Hepatocyte (in vitro differentiated cells): Measurements from ENCODE around the gene TLR2. TPM values are rescaled to one million over a fixed set of nuclear protein-coding genes. Genes with fewer than 3 reads are reported as not detected.

Experiments
- DNase-seq: peaks from one replicate; pipeline ENCODE4 v3.0.0-alpha.2; 2016; ENCODE audit warnings: low spot score
- H2AFZ ChIP-seq: fragments of 200-600 bp; sonication (generic); 2 replicates; pipeline ENCODE4 v1.6.0; 2016; ENCODE audit warnings: antibody characterized with exemption, mild to moderate bottlenecking
- H3K27ac ChIP-seq: fragments of 200-600 bp; sonication (generic); 2 replicates; pipeline ENCODE4 v1.5.1; 2016; ENCODE audit warnings: mild to moderate bottlenecking
- H3K27me3 ChIP-seq: fragments of 200-600 bp; sonication (generic); 2 replicates; pipeline ENCODE4 v1.6.1; 2016
- H3K36me3 ChIP-seq: fragments of 200-600 bp; sonication (generic); replicated peaks from 2 replicates; pipeline ENCODE4 v1.5.1; 2016; ENCODE audit warnings: low read depth; ENCODE audit not compliant: insufficient read depth
- H3K4me1 ChIP-seq: fragments of 200-600 bp; sonication (generic); 2 replicates; pipeline ENCODE4 v1.5.1; 2016; ENCODE audit warnings: mild to moderate bottlenecking, moderate library complexity; ENCODE audit not compliant: insufficient read depth
- H3K4me2 ChIP-seq: fragments of 200-600 bp; sonication (generic); 2 replicates; pipeline ENCODE4 v1.6.0; 2016
- H3K4me3 ChIP-seq: fragments of 200-600 bp; sonication (generic); 2 replicates; pipeline ENCODE4 v1.5.1; 2016; ENCODE audit warnings: mild to moderate bottlenecking
- H3K79me2 ChIP-seq: fragments of 200-600 bp; sonication (generic); 2 replicates; pipeline ENCODE4 v1.6.0; 2017; ENCODE audit warnings: mild to moderate bottlenecking
- H3K9me2 ChIP-seq: fragments of 200-600 bp; sonication (generic); replicated peaks from 2 replicates; pipeline ENCODE4 v1.6.0; 2017; ENCODE audit warnings: mild to moderate bottlenecking; ENCODE audit not compliant: insufficient read depth
- H3K9me3 ChIP-seq: fragments of 200-600 bp; sonication (generic); 2 replicates; pipeline ENCODE4 v1.5.1; 2016; ENCODE audit warnings: low read depth, mild to moderate bottlenecking
- H4K20me1 ChIP-seq: fragments of 200-600 bp; sonication (generic); 2 replicates; pipeline ENCODE4 v1.6.0; 2016; ENCODE audit warnings: mild to moderate bottlenecking; ENCODE audit not compliant: insufficient read depth, poor library complexity, severe bottlenecking
- CTCF ChIP-seq: fragments of 200-600 bp; sonication (generic); IDR thresholded peaks from 2 replicates; pipeline ENCODE4 v1.5.1; 2016; ENCODE audit warnings: antibody characterized with exemption, mild to moderate bottlenecking; ENCODE audit not compliant: poor library complexity
- EZH2 ChIP-seq: fragments of 200-600 bp; sonication (generic); IDR thresholded peaks from 2 replicates; pipeline ENCODE4 v1.6.1; 2016; ENCODE audit warnings: antibody characterized with exemption, mild to moderate bottlenecking, borderline replicate concordance
- EZH2phosphoT487 ChIP-seq: fragments of 200-600 bp; sonication (generic); IDR thresholded peaks from one replicate; pipeline ENCODE4 v1.6.1; 2018; ENCODE audit warnings: antibody characterized with exemption, mild to moderate bottlenecking, low read depth, moderate library complexity; ENCODE audit not compliant: unreplicated experiment, severe bottlenecking
- WGBS: methylation state at CpG from one replicate; pipeline ENCODE4 v1.1.6; 2016; ENCODE audit warnings: low lambda C conversion rate; ENCODE audit errors: missing lambda C conversion rate; 5-methylcytosine and 5-hydroxymethylcytosine counted together
- polyA plus RNA-seq: library from polyadenylated mRNA; unstranded; fragments of >200 nt; fragmentation: Nextera tagmentation; extraction: Ambion mirVana; gene quantifications from 2 replicates; pipeline ENCODE4 v1.2.1, GENCODE V29; 2016
- total RNA-seq: library from RNA; depleted of rRNA; stranded (reverse); fragments of >200 nt; gene quantifications from 2 replicates; pipeline ENCODE4 v1.2.3, GENCODE V29; 2014

The TLR2 gene
- total and polyA plus RNA-seq, 2 experiments from 2014 or later: 1.7 to 6.6 TPM

- Histone ChIP-seq H2AFZ (peak overlapping the region; percentile 98), H3K27me3 (peaks cover 8% of the 10 kb centered on the region), H3K4me3 (peak overlapping the region; percentile 92), H3K27ac (no peak overlapping the region), H3K79me2 (no peaks in the 10 kb centered on the region), H3K9me3 (peaks cover 6% of the 10 kb centered on the region), H3K36me3 (no peaks in the 10 kb centered on the region), H4K20me1 (no peaks in the 10 kb centered on the region), H3K4me2 (peak overlapping the region; percentile 99), H3K9me2 (no peaks in the 10 kb centered on the region), H3K4me1 (no peaks in the 10 kb centered on the region)
- WGBS: 15% methylated on average over 9 of the region's 9 CpGs
- no peak for DNase-seq
- TF ChIP-seq CTCF: no peak
These were observed 891 bp downstream of the TLR2 start for GRCh38 chr4:153684971-153685371.

- Histone ChIP-seq H3K9me3 (no peaks in the 10 kb centered on the region), H3K4me3 (no peak overlapping the region)
- 97% methylated on average over 7 of the region's 7 CpGs for WGBS
These were observed 20.4 kb downstream of the TLR2 start for GRCh38 chr4:153704522-153704921.

GRCh38 chr4:153705743-153706468 is 21.8 kb downstream of the TLR2 start:
- H3K27ac ChIP-seq: no peak overlapping the region
- no peaks in the 10 kb centered on the region for H3K9me3 ChIP-seq
- no peaks in the 10 kb centered on the region for H3K36me3 ChIP-seq
- no peak for DNase-seq
- H2AFZ ChIP-seq: no peak overlapping the region
- H3K27me3 ChIP-seq: no peaks in the 10 kb centered on the region
- H3K4me3 ChIP-seq: no peak overlapping the region
- H4K20me1 ChIP-seq: no peaks in the 10 kb centered on the region
- H3K9me2 ChIP-seq: no peaks in the 10 kb centered on the region
- TF ChIP-seq EZH2 (no peak), EZH2phosphoT487 (no peak), CTCF (no peak)
- H3K4me1 ChIP-seq: no peaks in the 10 kb centered on the region
- WGBS: 96% methylated on average over 2 of the region's 2 CpGs
- H3K4me2 ChIP-seq: no peak overlapping the region
- no peaks in the 10 kb centered on the region for H3K79me2 ChIP-seq

More at GRCh38 chr4:153704522-153704921, 20.4 kb downstream of the TLR2 start:
- no peak overlapping the region for H3K4me2 ChIP-seq
- no peak overlapping the region for H3K27ac ChIP-seq
- no peaks in the 10 kb centered on the region for H3K27me3 ChIP-seq
- no peak overlapping the region for H2AFZ ChIP-seq
- H3K36me3 ChIP-seq: no peaks in the 10 kb centered on the region
- no peak for DNase-seq
- TF ChIP-seq EZH2: no peak
- TF ChIP-seq EZH2phosphoT487: no peak
- TF ChIP-seq CTCF: no peak
- no peaks in the 10 kb centered on the region for H3K4me1 ChIP-seq
- no peaks in the 10 kb centered on the region for H3K9me2 ChIP-seq
- no peaks in the 10 kb centered on the region for H4K20me1 ChIP-seq
- no peaks in the 10 kb centered on the region for H3K79me2 ChIP-seq

- DNase-seq: no peak
- no peak for TF ChIP-seq EZH2
- no peak for TF ChIP-seq CTCF
- TF ChIP-seq EZH2phosphoT487: no peak
- H2AFZ ChIP-seq: no peak overlapping the region
These were observed 22.4 kb downstream of the TLR2 start for GRCh38 chr4:153706519-153706918.

More at GRCh38 chr4:153706519-153706918, 22.4 kb downstream of the TLR2 start:
- Histone ChIP-seq H3K9me2 (no peaks in the 10 kb centered on the region), H3K4me3 (no peak overlapping the region), H3K27ac (no peak overlapping the region), H4K20me1 (no peaks in the 10 kb centered on the region), H3K36me3 (no peaks in the 10 kb centered on the region), H3K27me3 (no peaks in the 10 kb centered on the region), H3K9me3 (no peaks in the 10 kb centered on the region), H3K79me2 (no peaks in the 10 kb centered on the region), H3K4me2 (no peak overlapping the region), H3K4me1 (no peaks in the 10 kb centered on the region)
